D341Med (cell line): Measurements from ENCODE around the gene TAGLN2.

Source experiments
- DNase-seq: peaks from one replicate; pipeline ENCODE4 v3.0.0; 2012; ENCODE audit warnings: low spot score

TAGLN2 gene

DNA sequence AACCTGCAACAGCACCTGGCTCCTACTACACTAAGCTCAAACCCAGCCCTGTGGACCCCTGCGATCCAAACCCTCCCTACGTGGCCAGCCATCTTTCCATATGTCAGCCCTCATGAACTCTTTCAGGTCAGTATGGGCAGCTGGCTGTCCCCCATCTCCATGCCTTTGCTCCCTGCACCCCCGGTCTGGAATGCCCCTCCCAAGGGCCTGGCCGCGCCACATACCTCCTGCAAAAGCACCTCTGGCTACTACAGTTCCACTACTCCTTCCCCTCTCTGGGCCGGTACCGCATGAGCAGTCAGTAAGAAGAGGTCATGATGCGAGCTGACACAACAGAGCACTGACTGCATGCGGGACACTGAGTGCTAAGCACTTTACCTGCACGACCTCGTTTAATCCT lies 10.0 kb upstream of the TAGLN2 start:
- no peak for DNase-seq

DNA sequence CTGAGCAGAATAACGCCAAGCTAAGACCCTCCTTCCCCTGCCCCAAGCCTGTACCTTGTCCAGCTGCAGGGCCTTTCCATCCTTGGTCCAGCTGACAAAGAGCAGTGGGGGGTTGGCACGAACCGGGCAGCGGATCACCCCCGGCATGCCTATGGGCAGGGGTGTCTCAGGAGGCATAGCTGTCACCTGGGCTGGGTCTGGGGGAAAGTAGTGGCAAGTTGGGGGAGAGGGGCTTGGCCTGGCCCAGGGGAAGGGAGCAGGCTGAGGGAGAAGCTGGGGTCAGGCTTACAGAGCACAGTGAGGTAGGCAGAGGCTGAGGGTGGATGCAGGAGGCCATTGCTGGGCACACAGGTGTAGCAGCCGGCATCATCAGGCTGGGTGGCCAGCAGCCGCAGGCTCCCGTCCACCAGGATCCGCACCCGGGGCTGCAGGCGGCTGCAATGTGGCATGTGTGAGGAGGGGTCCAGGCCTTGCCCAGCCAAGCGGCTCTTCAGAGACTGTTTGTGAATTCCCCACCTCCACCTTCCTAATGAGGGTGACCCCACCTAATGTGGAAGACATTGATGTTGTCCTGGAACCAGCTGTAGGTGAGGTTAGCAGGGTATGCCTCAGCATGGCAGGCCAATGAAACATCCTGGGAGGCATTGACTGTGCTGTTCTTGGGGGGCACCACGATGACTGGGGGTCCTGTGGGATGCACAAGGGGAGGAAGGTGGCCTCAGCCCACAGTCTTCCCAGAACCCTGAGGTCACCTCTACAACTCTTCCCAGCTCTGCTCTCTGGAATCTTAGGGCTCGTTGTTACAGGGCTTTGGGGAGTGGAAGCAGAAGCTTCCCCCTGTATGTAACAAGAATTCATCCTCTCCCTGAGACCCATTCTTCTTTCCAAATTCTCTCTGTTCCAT lies 9.1 kb upstream of the TAGLN2 start:
- DNase-seq = no peak

DNA sequence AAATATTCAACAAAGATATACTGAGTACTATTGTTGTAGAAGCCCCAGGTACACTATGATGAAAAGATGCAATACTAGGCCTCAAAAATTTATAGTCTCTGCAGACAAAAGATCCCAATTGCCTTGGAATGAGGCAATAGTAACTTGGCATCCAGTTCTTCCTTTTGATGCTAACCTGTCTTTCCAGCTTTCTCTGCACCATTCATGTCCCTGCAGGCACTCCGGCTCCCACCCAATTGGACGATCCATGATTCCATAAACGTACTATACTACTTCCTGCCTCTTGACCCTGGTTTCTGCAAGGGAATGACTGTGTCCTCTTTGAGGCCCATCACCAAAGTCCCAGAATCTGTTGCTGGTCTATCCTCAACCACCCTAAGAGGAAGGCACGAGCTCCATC lies 8.0 kb upstream of the TAGLN2 start:
- no peak for DNase-seq

DNA sequence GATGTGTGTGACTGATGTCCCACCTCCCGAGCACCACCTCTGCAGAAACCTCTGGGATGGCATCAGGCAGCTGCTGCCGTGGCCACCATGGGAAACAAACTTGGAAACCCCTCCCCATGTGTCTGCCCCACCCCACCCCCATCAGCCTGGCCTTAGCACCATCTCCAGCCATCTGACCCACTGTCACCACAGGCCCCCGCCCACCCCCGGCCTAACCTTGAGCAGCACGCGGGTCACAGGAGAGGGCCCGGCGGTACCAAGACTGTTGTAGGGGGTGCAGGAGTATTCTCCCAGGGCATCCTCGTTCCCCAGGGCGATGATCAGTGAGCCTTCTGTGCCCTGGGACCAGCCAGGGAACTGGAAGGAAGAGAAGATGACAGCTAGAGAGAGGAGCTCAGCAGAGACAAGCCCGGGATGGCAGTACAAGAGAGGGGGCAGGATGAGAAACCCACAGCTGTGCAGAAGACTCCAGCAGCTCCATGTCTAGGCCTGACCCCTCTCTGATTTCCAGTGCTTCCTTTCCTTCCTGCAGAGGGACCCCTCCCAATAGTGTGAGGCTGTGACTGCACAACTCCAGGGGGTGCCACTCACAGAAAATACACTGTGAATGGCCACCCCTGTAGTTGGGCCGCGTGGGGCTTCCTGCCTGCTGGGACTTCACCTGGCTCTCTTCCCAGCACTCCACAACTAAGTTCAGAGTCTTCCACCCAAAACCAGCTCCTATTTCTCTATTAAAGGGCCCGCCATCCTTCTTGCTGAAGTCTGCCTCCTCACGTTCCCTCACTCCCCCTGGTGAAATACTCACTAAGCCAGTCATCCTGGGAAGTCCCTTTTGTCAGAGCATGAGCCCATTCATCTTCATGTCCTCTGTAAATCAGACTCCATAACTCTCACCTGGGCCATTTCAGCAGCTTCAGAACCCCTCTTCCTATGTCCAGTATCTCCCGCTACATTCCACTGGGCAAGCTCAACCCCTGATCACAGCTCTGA lies 7.3 kb upstream of the TAGLN2 start:
- DNase-seq = no peak

DNA sequence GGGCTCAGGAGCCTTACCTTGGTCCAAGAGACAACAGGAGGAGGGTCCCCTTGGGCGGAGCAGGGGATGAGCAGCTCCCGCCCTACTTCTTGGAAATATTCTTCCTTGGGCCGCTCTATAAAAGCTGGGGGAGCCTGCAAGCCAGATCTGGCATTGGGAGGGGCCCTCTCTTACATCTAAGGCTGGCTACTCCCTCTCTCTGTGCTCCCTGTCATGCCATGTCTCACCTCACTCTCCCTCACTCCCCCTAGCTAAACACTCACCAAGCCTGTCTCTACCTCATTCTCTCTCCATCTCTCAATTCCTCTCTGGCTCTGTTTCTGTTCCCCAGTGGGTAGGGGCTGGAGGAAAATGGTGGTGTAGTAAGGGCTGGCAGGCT lies 6.5 kb upstream of the TAGLN2 start:
- DNase-seq = no peak

DNA sequence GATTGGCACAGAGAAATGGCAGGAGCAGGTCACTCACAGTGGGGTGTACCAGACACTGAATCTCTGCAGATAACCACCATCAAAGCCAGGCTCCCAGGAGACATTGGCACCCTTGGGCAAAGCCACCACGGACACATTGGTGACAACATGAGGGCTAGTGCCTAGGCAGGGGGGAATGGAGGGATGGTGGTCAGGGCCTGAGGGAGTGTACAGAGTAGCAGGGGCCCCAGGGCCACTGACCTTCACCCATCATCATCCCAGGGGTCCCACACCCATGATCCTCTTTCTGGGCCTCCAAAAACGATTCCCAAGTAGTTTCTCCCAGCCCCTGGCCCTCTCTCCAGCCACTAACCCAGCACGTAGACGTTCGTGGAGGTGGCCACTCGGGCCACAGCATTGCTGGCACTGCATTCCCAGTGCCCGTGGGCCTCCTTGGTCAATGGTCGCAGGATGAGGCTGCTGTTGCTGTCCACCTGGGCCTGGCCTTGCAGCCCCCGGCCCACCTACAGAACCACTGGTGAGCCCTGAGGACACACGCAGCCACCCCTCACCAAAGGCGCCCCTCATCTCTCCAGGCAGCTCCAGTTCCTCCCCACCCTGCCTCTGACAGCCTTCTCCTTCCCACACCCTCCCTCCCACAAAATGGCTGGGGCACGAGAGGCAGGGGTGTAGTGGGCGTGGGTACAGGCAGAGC lies 5.9 kb upstream of the TAGLN2 start:
- no peak for DNase-seq

DNA sequence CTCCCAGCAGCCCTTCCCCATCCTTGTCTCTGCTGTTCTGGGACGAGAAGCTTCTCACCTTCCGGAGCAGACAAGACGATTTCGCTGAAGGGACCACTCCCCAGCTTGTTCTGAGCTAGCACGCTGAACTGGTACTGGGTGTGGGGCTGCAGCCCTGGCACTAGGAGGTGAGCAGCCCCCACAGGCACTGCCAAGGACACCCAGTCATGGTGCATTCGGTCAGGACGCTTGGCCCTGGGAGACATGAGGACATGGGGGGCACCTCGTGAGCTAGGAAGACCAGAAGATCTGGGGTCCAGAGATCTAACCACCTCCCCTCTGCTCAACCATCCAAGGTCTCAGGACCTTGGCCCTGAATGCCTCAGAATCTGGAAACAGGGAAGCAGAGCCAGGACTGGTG lies 5.3 kb upstream of the TAGLN2 start:
- DNase-seq = no peak

DNA sequence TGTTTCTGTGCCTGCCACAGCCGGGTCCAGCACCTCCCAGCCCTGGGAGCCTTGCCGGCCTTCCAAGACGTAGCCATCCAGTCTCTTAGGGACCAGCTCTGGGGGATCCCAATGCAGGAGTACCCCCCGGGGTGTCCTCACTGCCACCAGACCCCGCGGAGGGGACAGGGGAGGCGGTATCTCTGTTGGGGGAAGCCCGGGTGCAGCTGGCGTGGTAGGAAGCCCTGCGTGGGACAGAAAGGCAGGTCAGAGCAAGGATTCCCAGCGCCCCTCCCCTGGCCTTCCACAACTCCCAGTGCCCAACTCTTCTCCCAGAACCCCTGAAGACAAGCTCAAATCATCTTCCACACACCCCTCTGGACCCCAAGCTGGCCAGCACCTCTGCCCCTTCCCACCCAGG lies 4.9 kb upstream of the TAGLN2 start:
- no peak for DNase-seq

DNA sequence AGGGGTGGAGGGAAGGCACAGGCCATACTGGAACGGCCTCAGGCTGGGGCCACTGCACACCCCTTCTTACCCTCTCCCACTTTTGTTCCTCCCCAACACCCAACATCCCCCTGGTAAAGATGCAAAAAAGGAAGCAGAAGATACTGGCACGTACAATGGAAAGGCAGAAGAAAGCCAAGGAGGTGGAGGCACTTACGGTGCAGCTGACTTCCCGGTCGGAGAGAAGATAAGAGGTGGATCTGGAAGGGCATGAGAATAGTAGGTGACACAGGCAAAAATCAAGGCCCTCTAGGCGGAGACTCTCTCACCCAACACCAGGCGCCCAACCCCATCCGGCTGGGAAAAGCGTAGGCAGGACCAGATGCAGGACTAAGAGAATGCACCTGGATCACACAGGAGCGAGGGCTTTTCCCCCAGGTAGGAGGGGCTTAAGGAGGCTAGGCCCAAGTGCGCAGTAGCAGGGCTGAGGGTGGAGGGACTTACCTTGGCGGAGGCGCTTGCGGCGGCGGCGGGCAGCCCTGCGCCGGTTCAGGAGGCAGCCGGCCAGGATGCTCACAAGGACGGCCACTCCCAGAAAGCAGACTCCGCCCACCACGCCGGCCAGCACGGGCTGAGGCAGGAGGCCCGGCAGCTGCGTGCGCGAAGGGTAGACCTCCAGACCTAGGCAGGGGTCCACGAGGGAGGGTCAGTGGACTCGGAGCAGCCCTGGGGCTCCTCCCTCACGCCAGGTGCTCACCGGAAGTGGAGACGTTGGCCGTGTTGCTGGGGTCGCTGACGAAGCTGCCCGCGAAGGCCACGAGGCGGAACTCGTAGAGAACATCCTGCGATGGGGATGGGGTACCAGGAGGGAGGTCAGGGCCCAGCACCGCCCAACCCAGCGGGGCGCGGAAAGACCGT lies 4.1 kb upstream of the TAGLN2 start:
- DNase-seq = no peak

DNA sequence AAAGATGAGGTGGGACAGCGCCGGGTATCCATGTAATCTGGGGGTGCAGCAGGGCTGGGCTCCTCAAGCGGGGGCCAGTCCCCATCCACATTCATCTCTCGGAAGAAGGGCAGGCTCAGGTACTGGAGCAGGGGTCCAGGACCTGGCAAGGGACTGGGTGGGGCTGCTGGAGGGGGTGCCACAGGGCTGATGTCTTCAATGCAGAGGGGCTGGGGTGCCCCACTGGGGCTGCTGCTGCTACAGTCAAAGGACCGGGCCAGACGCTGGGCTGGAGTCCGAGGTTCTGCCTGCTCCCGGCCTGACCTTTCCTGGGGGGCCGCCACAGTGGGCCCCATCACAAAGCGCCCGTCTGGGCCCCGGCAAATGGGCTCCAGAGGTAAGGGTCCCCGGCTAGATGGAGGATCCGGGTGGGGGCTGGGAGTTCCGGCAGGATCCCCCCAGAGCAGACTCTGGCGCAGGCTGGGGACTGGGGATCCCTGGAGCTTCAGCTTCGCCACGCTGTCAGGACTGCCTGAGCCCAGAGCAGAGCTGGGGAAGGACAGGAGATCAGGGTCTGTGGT lies 3.3 kb upstream of the TAGLN2 start:
- no peak for DNase-seq

DNA sequence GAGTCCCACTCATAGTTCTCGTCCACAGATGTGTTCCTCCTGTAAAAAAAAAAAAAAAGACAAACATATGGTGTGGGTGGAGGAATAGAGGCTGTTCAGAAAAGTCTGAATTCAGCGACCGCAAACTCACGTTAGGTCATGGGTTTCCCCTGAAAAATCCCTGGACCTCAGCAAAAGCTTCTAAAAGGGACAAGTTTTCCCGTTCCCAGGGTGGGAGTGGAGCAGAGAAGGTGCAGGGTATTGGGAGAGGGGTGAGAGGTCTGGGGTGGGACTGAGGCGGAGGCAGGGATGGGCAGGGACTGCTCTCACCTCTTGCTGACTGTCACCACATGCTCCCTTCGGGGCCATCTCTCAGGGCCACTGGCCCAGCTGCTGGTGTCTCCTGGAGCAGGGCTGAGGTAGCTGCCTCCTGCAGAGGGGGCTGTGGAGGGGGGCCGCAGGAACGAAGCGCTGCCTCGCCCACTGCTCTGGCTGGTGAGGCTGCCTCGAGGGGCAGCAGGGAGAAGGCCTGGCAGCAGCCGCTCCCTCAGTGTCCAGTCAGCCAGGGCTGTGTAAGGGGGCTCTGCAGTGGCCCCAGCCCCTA lies 2.6 kb upstream of the TAGLN2 start:
- no peak for DNase-seq

DNA sequence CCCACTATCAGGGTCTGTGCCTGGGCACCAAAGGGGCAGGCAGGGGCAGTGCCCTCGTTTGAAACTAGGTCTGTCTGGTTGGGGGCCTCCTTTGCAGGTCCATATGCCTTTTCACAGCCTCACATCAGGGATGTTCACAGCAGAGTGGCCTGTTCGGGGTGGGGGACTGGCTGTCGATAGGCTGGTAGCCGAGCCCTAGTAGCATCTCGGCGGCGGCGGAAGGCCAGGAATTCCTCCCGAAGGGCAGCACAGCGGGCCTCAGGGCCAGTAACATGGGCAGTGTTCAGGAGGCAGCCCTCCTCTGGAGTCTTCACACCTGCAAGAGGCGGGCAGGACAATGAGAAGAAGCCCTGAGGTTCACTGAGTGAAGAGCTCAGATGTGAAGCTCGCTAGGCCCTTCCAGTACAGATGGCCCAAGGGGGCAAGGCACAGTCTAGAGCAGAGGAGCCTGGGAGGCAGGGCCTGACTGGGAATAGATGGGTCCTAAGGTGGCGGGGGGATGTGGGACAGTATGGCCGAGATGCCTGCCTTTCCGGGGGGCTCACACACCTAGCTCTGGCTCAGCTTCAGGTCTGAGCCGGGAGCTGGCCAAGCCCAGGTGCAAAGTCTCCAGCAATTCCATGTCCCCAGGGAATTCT lies 2.0 kb upstream of the TAGLN2 start:
- DNase-seq = no peak

DNA sequence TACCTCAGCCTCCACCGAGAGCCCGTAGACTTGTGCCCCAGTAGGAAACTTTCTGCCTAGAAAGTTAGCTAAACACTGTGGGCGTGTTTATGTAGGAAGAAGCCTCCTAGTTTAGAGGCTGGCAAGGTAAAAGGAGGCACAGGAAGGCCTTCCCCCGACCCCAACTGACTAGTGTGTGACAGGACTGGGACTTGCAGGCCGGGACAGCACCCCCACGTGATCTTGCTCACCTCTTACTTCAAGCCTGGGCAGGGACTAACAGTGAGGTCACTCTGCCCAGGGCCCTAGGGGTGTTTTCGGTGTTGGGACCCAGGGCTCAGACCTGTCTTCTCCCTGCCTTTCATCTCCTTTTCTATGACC lies 392 bp upstream of the TAGLN2 start:
- no peak for DNase-seq

DNA sequence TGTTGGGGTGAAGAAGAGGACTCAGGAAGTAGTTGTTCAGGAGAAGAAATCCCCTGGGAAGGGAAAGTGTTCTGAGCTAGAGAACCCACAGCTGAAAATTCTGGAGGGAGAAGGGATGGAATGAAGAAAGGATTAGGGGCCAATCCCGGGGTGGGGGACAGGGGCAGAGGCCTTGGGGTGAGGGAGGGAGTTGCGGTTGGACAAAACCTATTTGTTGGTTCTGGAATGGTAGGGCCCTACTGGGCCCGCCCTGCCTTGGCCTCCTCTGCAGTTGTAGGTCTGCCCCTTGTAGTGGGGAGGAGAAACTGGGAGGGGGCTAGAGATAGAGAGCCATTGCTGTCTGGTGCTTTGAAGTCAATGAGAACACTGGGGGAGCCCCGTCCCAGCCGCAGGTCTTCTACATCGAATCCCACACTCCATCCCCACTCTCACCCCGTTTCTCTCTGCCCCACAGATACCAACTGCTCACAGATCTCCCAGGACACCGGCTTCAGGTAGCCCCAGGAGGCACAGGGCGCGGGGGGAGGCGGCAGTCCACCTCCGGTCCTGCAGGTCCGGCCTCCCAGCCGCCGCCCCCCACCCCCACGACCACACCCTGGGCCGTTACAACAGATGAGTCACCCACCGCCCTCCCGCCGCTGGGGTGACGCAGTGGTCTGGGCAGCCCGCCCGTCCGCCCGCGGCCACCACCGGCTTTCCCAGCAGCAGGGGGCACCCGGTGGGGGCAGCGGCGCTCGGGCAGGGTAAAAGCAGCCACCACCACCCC lies 1.1 kb downstream of the TAGLN2 start:
- peak; percentile 72 for DNase-seq

DNA sequence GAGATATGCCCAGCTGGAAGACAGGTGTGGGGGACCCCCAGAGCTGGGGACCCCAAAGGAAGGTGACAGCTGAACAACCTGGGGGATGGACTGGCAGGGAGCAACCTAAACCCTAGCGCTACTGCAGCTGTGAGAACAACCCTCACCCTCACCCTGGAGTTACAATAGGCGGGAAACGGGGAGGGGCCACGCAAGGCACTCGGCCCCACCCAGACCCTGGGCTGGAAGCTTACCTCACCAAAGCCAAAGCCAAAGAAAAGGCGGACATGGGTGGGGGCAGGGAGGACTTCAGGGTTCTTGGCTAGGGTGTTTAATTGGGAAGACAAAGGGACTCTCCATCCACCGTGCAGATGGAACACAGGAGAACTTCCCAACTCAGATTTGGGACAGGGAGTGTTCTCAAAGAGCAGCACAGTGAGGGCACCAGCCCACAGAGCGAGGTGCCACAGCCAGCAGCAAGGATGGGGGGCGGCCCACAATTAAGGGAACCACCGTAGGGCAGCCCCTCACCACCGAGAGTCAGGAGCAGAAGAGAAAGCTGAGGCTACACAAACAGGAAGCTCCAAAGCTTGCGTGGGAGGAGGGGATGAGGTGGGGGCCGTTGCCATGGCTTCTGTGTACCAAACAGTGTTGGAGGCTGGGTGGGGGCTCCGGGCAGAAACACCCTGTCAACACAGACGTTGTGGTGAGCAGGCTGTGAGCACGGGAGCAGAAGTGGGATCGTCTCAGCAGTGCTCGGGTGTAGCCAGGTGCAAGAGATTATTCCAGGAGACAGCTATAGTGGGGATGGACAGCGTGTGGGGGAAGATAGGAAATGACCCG lies 1.9 kb downstream of the TAGLN2 start:
- DNase-seq = no peak

DNA sequence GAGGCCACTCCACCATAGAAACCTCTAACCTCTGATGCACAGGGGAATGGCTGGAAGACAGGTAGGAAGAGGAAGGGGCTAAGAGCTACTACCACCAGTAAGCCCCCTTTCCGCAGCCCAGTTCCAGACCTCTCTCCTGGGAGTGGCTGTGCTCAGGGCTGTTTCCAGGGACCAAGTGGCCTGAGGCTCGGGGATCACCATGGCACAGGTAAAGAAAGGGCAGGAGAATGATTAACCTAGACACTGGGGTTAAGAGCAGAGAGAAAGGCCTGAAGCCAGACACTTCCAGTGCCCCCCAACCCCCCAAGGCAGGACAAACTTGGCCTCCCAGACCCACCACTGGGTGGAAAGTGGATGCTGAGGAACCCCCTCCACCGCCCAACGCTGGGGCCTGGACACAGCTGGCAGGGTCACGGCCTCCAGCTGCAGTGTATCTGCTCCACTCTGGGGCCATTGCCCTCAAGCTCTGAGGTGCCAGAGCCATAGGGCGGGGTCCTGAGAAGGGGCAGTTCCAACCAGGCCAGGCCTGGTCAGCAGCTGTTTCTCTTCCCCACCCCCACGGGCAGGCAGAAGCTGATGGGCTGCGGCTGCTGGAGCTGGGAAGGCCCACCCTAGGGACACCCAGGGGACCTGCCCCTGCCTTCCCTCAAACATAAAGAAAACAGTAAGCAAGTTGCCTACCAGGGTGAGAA lies 2.6 kb downstream of the TAGLN2 start:
- no peak for DNase-seq

DNA sequence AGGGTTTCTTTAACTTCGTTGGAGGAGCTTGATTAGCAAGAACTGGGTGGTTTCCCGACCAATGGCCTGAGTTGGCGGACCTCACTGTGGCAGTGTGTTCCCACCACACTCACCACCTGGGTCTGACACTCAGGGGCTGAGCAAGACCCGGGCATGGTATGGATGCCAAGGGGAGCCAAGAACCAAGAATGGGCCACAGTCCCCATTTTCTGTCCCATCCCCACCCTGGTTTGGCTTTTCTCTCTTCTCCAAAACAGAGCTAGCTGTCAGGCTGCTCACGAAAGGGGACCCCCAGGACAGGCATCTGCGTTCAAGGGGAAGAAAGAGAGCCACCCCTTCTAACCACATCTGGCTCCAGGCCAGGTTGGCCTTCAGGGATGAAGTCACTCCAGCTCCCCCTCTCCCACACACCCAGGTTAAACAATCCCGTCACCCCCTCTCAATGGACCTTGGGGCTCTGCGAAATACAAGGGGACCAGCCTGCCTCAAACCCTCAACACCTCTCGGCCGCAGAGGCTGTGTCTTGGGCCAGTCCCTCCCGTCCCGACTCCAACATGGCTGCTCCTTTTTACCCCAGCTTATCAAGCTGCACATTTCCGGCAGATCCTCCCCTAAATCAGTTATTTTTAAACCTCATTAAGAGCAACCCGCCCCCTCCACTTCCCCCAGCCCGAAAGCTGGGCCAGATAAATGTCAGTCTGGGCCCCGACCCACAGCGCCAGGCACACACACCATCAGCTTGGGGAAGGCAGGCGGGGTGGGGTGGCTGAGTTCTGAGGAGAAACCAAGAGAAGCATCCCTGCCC lies 3.4 kb downstream of the TAGLN2 start:
- DNase-seq = no peak
